ENCODE results near the gene CFAP68. TPM values are rescaled to one million over a fixed set of nuclear protein-coding genes. Genes with fewer than 3 reads are reported as not detected.

CFAP68 gene
- total RNA-seq, result 10 to 100 TPM; 13.7 to 24.9 (median 18.3) TPM
- polyA plus RNA-seq, result 10 to 100 TPM; 34.5 to 39.4 TPM
- total RNA-seq, result 9.6 reads per million, percentile 35 among the genes with 10 or more reads in this experiment

DNA sequence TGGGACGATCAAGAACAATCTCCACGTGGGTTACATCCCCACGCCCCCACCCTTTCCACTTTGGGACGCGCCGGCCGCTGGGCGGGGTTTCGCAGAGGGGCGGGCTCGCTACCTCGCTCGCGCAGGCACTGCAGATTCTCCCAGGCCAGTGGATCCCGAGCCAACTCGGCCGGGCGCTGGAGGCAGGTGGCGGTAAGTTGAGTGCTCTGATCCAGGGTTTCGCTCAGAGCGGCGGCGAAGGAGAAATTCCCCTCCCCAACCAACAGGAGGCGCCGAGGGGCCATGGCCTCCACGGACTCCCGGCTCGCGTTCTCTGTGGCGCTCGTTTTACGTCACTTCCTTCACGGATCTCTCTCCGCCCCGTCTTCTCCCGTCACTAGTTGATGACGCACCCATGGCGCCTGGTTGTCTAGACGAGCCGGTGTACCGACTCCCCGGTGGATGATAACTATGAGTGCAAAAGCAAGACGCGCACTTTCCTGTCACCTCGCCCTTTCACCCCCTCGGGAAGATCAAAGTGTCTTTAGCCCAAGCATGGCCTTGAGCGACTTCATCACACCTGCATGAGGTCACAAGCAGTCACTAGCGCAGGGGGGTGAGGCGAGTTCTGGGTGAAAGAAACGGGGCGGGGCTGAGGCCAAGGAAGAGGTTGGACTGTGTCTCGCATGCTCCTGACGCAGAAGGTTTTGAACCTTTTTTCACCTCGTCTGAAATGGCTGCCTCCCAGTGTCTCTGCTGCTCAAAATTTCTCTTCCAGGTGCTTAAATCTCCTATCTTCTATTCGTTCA is at the start of gene CFAP68, which contains the start of gene FDXACB1:
Gene CFAP68, plus strand, starts transcription at position 693 of the 788 bp plus-strand sequence. Its CDS starts 20 bp downstream, at position 713.
Gene FDXACB1, minus strand, starts transcription at position 317 of the 788 bp plus-strand sequence. Its CDS starts 33 bp downstream, at position 284.
- peak within 1 kb of the TSS; percentile 83 to 99 (median 95) for H3K4me3 Mint-ChIP-seq
- H3K27me3 Mint-ChIP-seq, result no peaks in the 10 kb centered on the region
- ChIA-PET POLR2A (interaction anchor here (0.9 to 3.3 kb wide), 4 partner anchors 8 to 208 kb away, joined by 6 to 17 read pairs (median 12); partner anchors contain the start of genes ALG9, SDHD and TIMM8B), CTCF (interaction anchor here (0.5 to 1.5 kb wide), 3 partner anchors 47 to 103 kb away, joined by 4 to 6 read pairs (median 4); no protein-coding TSS in a partner anchor)
- Histone ChIP-seq H3K27me3 (ENCODE audit: control insufficient read depth in 2 of 2, insufficient read depth in 2 of 2, low read length in 2 of 2) (no peaks in the 10 kb centered on the region), H3K4me3 (ENCODE audit: low read length) (peak within 1 kb of the TSS; percentile 93), H3K36me3 (ENCODE audit: control insufficient read depth in 2 of 3, insufficient read depth in 3 of 3, low read length in 3 of 3) (peaks cover 0 to 25% (median 6%) of the 10 kb centered on the region in 3 experiments), H3K9me3 (ENCODE audit: control insufficient read depth in 2 of 3, low read length in 3 of 3) (no peaks in the 10 kb centered on the region), H3K27ac (ENCODE audit: low read depth, low read length) (peak within 1 kb of the TSS; percentile 96), H3K4me1 (ENCODE audit: control insufficient read depth in 2 of 2, insufficient read depth in 2 of 2, low read length in 2 of 2) (peaks cover 7% of the 10 kb centered on the region in 2 donors)
- H3K36me3 Mint-ChIP-seq, result peaks cover 4 to 24% (median 6%) of the 10 kb centered on the region in 5 donors
- peaks cover 9 to 32% (median 26%) of the 10 kb centered on the region in 7 donors for H3K4me1 Mint-ChIP-seq
- peak; percentile 93 for ATAC-seq
- H3K9me3 Mint-ChIP-seq, result peaks cover 0 to 6% (median 0%) of the 10 kb centered on the region in 11 donors
- intact Hi-C loops (cut with micrococcal nuclease), result loop anchor here (1.0 to 10.0 kb wide), 18 partner anchors 8 to 1996 kb away; partner anchors contain the start of genes ALG9 (in 2 of the 2), DLAT (in 2 of the 2), NKAPD1 (in 2 of the 2) and PIH1D2 (in 2 of the 2)
- peak within 1 kb of the TSS; percentile 98 to 100 (median 100) for H3K27ac Mint-ChIP-seq
- peak; percentile 89 to 99 (median 98) for DNase-seq

- DNase-seq (no peak), ATAC-seq (no peak)
- Histone ChIP-seq H3K27me3 (ENCODE audit: control insufficient read depth in 2 of 2, insufficient read depth in 2 of 2, low read length in 2 of 2) (no peaks in the 10 kb centered on the region), H3K9me3 (ENCODE audit: control insufficient read depth in 2 of 3, low read length in 3 of 3) (no peaks in the 10 kb centered on the region), H3K27ac (ENCODE audit: low read depth, low read length) (no peak overlapping the region), H3K36me3 (ENCODE audit: control insufficient read depth in 2 of 3, insufficient read depth in 3 of 3, low read length in 3 of 3) (peaks cover 0 to 49% (median 9%) of the 10 kb centered on the region in 3 experiments), H3K4me3 (ENCODE audit: low read length) (no peak overlapping the region), H3K4me1 (ENCODE audit: control insufficient read depth in 2 of 2, insufficient read depth in 2 of 2, low read length in 2 of 2) (no peaks in the 10 kb centered on the region)
- H3K27me3 Mint-ChIP-seq, result no peaks in the 10 kb centered on the region
- POLR2A ChIA-PET, result no interaction called here
- H3K27ac Mint-ChIP-seq, result no peak overlapping the region
- H3K36me3 Mint-ChIP-seq, result peaks cover 8 to 63% (median 50%) of the 10 kb centered on the region in 5 donors
- H3K9me3 Mint-ChIP-seq, result no peaks in the 10 kb centered on the region
- H3K4me3 Mint-ChIP-seq, result no peak overlapping the region
- CTCF ChIA-PET, result interaction anchor here (0.7 to 1.2 kb wide), 3 partner anchors 10 to 270 kb away, joined by 3 to 4 read pairs (median 4); no protein-coding TSS in a partner anchor
- peaks cover 0 to 15% (median 0%) of the 10 kb centered on the region in 7 donors for H3K4me1 Mint-ChIP-seq
- intact Hi-C loops (cut with micrococcal nuclease), result no loop called here
Measured at GRCh38 chr11:111833524-111833923, 45.8 kb upstream of the CFAP68 start.

DNA sequence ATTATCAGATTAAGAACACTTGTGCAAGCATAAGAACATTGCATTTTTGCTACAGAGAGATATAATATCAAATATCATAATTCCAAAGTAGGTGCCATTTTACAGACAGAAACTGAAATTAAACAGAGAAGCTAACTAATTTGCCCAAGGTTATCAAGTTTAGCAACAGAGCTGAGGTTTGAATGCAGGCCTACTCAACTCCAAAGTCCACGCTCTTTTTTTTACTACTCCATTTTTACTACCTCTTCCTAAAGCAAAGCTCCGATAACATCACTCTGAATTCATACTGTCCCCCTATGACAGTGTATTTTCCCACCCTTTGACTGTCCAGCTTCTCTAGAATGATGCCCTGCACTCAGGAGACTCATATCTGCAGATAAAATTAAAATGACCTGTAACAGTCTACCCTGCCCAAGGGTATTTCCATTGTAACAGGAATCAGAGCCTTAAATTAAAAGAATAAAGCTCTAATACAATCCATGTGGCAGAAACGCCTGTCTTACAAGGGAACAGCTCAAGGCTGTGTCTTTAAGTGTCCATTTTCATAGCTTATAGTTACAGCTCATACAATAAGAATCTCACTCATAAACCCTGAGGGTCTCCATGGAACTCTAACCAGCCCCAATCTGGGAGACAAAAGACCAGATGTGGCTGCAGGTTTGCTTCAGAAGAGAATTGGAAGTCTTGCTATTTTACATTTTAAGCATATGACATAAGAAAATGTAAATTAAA is 44.7 kb upstream of the CFAP68 start:
- H3K4me3 ChIP-seq (ENCODE audit: low read length), result no peak overlapping the region
- H3K36me3 ChIP-seq (ENCODE audit: control insufficient read depth in 2 of 3, insufficient read depth in 3 of 3, low read length in 3 of 3), result peaks cover 0 to 49% (median 9%) of the 10 kb centered on the region in 3 experiments
- Mint-ChIP-seq H3K9me3 (no peaks in the 10 kb centered on the region), H3K36me3 (peaks cover 8 to 55% (median 39%) of the 10 kb centered on the region in 5 donors), H3K4me3 (no peak overlapping the region), H3K27me3 (no peaks in the 10 kb centered on the region), H3K27ac (no peak overlapping the region), H3K4me1 (peaks cover 0 to 11% (median 0%) of the 10 kb centered on the region in 7 donors)
- ChIA-PET POLR2A (no interaction called here), CTCF (interaction anchor here (0.6 to 0.7 kb wide), 2 partner anchors 38 to 245 kb away, joined by 3 to 4 read pairs; no protein-coding TSS in a partner anchor)
- no peaks in the 10 kb centered on the region for H3K4me1 ChIP-seq (ENCODE audit: control insufficient read depth in 2 of 2, insufficient read depth in 2 of 2, low read length in 2 of 2)
- H3K9me3 ChIP-seq (ENCODE audit: control insufficient read depth in 2 of 3, low read length in 3 of 3), result no peaks in the 10 kb centered on the region
- ATAC-seq (no peak), DNase-seq (no peak)
- intact Hi-C loops (cut with micrococcal nuclease), result no loop called here
- no peaks in the 10 kb centered on the region for H3K27me3 ChIP-seq (ENCODE audit: control insufficient read depth in 2 of 2, insufficient read depth in 2 of 2, low read length in 2 of 2)
- H3K27ac ChIP-seq (ENCODE audit: low read depth, low read length), result no peak overlapping the region

- no peak for DNase-seq
- no peaks in the 10 kb centered on the region for H3K27me3 ChIP-seq (ENCODE audit: control insufficient read depth in 2 of 2, insufficient read depth in 2 of 2, low read length in 2 of 2)
- Mint-ChIP-seq H3K27me3 (no peaks in the 10 kb centered on the region), H3K4me1 (peaks cover 0 to 9% (median 0%) of the 10 kb centered on the region in 7 donors), H3K27ac (no peak overlapping the region), H3K9me3 (no peaks in the 10 kb centered on the region), H3K4me3 (no peak overlapping the region), H3K36me3 (peaks cover 6 to 57% (median 32%) of the 10 kb centered on the region in 5 donors)
- H3K36me3 ChIP-seq (ENCODE audit: control insufficient read depth in 2 of 3, insufficient read depth in 3 of 3, low read length in 3 of 3), result peaks cover 0 to 49% (median 9%) of the 10 kb centered on the region in 3 experiments
- no peak for ATAC-seq
- no peak overlapping the region for H3K27ac ChIP-seq (ENCODE audit: low read depth, low read length)
- H3K9me3 ChIP-seq (ENCODE audit: control insufficient read depth in 2 of 3, low read length in 3 of 3), result no peaks in the 10 kb centered on the region
- intact Hi-C loops (cut with micrococcal nuclease), result no loop called here
- POLR2A ChIA-PET, result no interaction called here
- H3K4me1 ChIP-seq (ENCODE audit: control insufficient read depth in 2 of 2, insufficient read depth in 2 of 2, low read length in 2 of 2), result no peaks in the 10 kb centered on the region
- CTCF ChIA-PET, result no interaction called here
- H3K4me3 ChIP-seq (ENCODE audit: low read length), result no peak overlapping the region
Measured at GRCh38 chr11:111835665-111836064, 43.7 kb upstream of the CFAP68 start.

DNA sequence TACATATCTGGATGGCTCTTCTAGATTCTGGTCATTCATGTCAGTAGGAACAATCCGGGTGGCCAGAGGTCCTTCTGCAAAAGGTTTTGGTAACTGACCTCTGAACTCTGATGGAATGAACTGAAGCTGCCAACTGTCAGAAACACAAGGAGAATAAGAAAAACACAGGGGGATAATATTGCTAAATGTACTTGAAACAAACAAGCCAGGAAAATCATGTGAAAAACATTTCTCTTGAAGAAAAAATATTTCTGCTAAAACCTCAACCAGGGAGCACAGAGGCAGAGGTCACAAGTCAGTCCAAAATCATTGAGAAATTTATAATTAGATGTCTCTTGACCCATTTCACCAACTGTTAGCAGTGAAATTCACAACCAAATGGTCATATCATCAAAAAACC is 43.2 kb upstream of the CFAP68 start:
- Mint-ChIP-seq H3K4me3 (no peak overlapping the region), H3K36me3 (peaks cover 6 to 56% (median 32%) of the 10 kb centered on the region in 5 donors), H3K4me1 (peaks cover 0 to 12% (median 1%) of the 10 kb centered on the region in 7 donors), H3K27me3 (no peaks in the 10 kb centered on the region), H3K9me3 (no peaks in the 10 kb centered on the region), H3K27ac (no peak overlapping the region)
- no peak for ATAC-seq
- H3K4me1 ChIP-seq (ENCODE audit: control insufficient read depth in 2 of 2, insufficient read depth in 2 of 2, low read length in 2 of 2), result no peaks in the 10 kb centered on the region
- H3K9me3 ChIP-seq (ENCODE audit: control insufficient read depth in 2 of 3, low read length in 3 of 3), result no peaks in the 10 kb centered on the region
- H3K27me3 ChIP-seq (ENCODE audit: control insufficient read depth in 2 of 2, insufficient read depth in 2 of 2, low read length in 2 of 2), result no peaks in the 10 kb centered on the region
- POLR2A ChIA-PET, result no interaction called here
- intact Hi-C loops (cut with micrococcal nuclease), result no loop called here
- peaks cover 0 to 48% (median 9%) of the 10 kb centered on the region in 3 experiments for H3K36me3 ChIP-seq (ENCODE audit: control insufficient read depth in 2 of 3, insufficient read depth in 3 of 3, low read length in 3 of 3)
- DNase-seq, result no peak
- H3K4me3 ChIP-seq (ENCODE audit: low read length), result no peak overlapping the region
- CTCF ChIA-PET, result no interaction called here
- no peak overlapping the region for H3K27ac ChIP-seq (ENCODE audit: low read depth, low read length)

- ChIA-PET POLR2A (no interaction called here), CTCF (no interaction called here)
- H3K4me1 ChIP-seq (ENCODE audit: control insufficient read depth in 2 of 2, insufficient read depth in 2 of 2, low read length in 2 of 2), result no peaks in the 10 kb centered on the region
- Mint-ChIP-seq H3K4me3 (no peak overlapping the region), H3K27me3 (no peaks in the 10 kb centered on the region), H3K36me3 (peaks cover 6 to 50% (median 28%) of the 10 kb centered on the region in 5 donors), H3K9me3 (no peaks in the 10 kb centered on the region), H3K4me1 (peaks cover 0 to 14% (median 4%) of the 10 kb centered on the region in 7 donors), H3K27ac (no peak overlapping the region)
- H3K27me3 ChIP-seq (ENCODE audit: control insufficient read depth in 2 of 2, insufficient read depth in 2 of 2, low read length in 2 of 2), result no peaks in the 10 kb centered on the region
- H3K27ac ChIP-seq (ENCODE audit: low read depth, low read length), result no peak overlapping the region
- H3K9me3 ChIP-seq (ENCODE audit: control insufficient read depth in 2 of 3, low read length in 3 of 3), result no peaks in the 10 kb centered on the region
- no peak for ATAC-seq
- DNase-seq, result no peak
- intact Hi-C loops (cut with micrococcal nuclease), result no loop called here
- peaks cover 0 to 45% (median 9%) of the 10 kb centered on the region in 3 experiments for H3K36me3 ChIP-seq (ENCODE audit: control insufficient read depth in 2 of 3, insufficient read depth in 3 of 3, low read length in 3 of 3)
- no peak overlapping the region for H3K4me3 ChIP-seq (ENCODE audit: low read length)
Measured at GRCh38 chr11:111836721-111837120, 42.6 kb upstream of the CFAP68 start.
